ENCODE data around the gene TMX4. TPM values are rescaled to one million over a fixed set of nuclear protein-coding genes. Genes with fewer than 3 reads are reported as not detected.

TMX4 gene
- total RNA-seq, 4 donors from 2014 or later, result 44.7 to 71.7 (median 56.3) TPM

GRCh38 chr20:7940341-7940740, 79.2 kb downstream of the TMX4 start, which contains the start of gene HAO1:
Gene HAO1, minus strand, starts transcription at chr20:7940458. Its CDS starts 36 bp downstream, at chr20:7940422.
- H3K4me1 ChIP-seq, result peaks cover 0 to 9% (median 0%) of the 10 kb centered on the region in 4 donors
- H3K9me3 ChIP-seq, result no peaks in the 10 kb centered on the region
- H3K27me3 ChIP-seq, result no peaks in the 10 kb centered on the region
- no peaks in the 10 kb centered on the region for H3K36me3 ChIP-seq
- H3K4me3 ChIP-seq, result no peak within 1 kb of the TSS
- no peak within 1 kb of the TSS for H3K27ac ChIP-seq
- WGBS, 2 donors, result 90 to 93% methylated on average over 3 of the region's 3 CpGs
- TF ChIP-seq EP300 (IDR thresholded peaks at IDR 0.05) (no peak), CTCF (IDR thresholded peaks at IDR 0.05) (no peak), POLR2A (IDR thresholded peaks at IDR 0.05) (no peak)
- no peak for DNase-seq (ENCODE audit: low spot score in 2 of 2)

- WGBS, 2 donors, result 84 to 85% methylated on average over 4 of the region's 4 CpGs
- Histone ChIP-seq H3K4me3 (no peak overlapping the region), H3K27ac (no peak overlapping the region), H3K4me1 (peaks cover 0 to 9% (median 0%) of the 10 kb centered on the region in 4 donors), H3K36me3 (no peaks in the 10 kb centered on the region), H3K9me3 (no peaks in the 10 kb centered on the region), H3K27me3 (no peaks in the 10 kb centered on the region)
- TF ChIP-seq CTCF (IDR thresholded peaks at IDR 0.05) (no peak), POLR2A (IDR thresholded peaks at IDR 0.05) (no peak), EP300 (IDR thresholded peaks at IDR 0.05) (no peak)
- DNase-seq (ENCODE audit: low spot score in 2 of 2), result no peak
Measured at GRCh38 chr20:7939663-7940062, 79.9 kb downstream of the TMX4 start.

- WGBS, 2 donors, result 89 to 90% methylated on average over 2 of the region's 2 CpGs
- TF ChIP-seq POLR2A (IDR thresholded peaks at IDR 0.05), result no peak
- TF ChIP-seq EP300 (IDR thresholded peaks at IDR 0.05), result no peak
- no peak for TF ChIP-seq CTCF (IDR thresholded peaks at IDR 0.05)
- H3K36me3 ChIP-seq, result no peaks in the 10 kb centered on the region
Measured at GRCh38 chr20:7938058-7938457, 81.5 kb downstream of the TMX4 start.

GRCh38 chr20:7937328-7937727, 82.2 kb downstream of the TMX4 start:
- WGBS, 2 donors, result 88 to 91% methylated on average over 3 of the region's 3 CpGs
- H3K36me3 ChIP-seq, result no peaks in the 10 kb centered on the region
- H3K4me3 ChIP-seq, result no peak overlapping the region
- no peak for DNase-seq (ENCODE audit: low spot score in 2 of 2)
- H3K9me3 ChIP-seq, result no peaks in the 10 kb centered on the region
- TF ChIP-seq EP300 (IDR thresholded peaks at IDR 0.05), result no peak
- no peak for TF ChIP-seq POLR2A (IDR thresholded peaks at IDR 0.05)
- no peak for TF ChIP-seq CTCF (IDR thresholded peaks at IDR 0.05)
- no peak overlapping the region for H3K27ac ChIP-seq
- no peaks in the 10 kb centered on the region for H3K27me3 ChIP-seq
- peaks cover 0 to 9% (median 0%) of the 10 kb centered on the region in 4 donors for H3K4me1 ChIP-seq

More at GRCh38 chr20:7938058-7938457, 81.5 kb downstream of the TMX4 start:
- Histone ChIP-seq H3K4me3 (no peak overlapping the region), H3K9me3 (no peaks in the 10 kb centered on the region), H3K27me3 (no peaks in the 10 kb centered on the region), H3K4me1 (peaks cover 0 to 9% (median 0%) of the 10 kb centered on the region in 4 donors), H3K27ac (no peak overlapping the region)
- no peak for DNase-seq (ENCODE audit: low spot score in 2 of 2)

GRCh38 chr20:7935027-7935551, 84.5 kb downstream of the TMX4 start:
- H3K27ac ChIP-seq, result no peak overlapping the region

More at GRCh38 chr20:7935027-7935551, 84.5 kb downstream of the TMX4 start:
- DNase-seq (ENCODE audit: low spot score in 2 of 2), result no peak
- Histone ChIP-seq H3K4me1 (peaks cover 0 to 9% (median 0%) of the 10 kb centered on the region in 4 donors), H3K4me3 (no peak overlapping the region), H3K27me3 (no peaks in the 10 kb centered on the region), H3K36me3 (no peaks in the 10 kb centered on the region), H3K9me3 (no peaks in the 10 kb centered on the region)
- TF ChIP-seq POLR2A (IDR thresholded peaks at IDR 0.05) (no peak), CTCF (IDR thresholded peaks at IDR 0.05) (no peak), EP300 (IDR thresholded peaks at IDR 0.05) (no peak)
- 88 to 90% methylated on average over 4 of the region's 4 CpGs for WGBS, 2 donors

Data from tibial nerve (tissue), 4 donors.